ENCODE results near the gene KRT15.

DNA sequence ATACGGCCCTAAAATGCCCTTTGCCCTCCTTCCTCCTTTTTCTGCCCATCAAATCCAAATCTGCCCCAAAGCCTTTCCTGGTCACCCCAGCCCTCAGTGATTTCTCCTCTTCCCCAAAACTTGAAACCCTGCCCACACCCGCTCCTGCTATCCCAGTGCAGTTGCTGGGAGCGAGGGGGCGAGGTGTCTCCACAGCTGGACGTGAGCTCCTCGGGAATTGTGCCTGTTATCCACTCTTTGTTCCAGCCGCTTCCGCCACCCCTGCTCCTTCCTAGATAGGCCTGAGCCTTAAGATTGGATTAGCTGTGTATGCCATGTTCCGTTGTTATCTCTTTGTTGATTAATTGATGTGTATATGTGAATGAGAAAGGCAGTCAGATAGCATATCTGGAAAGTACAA is 35.2 kb downstream of the KRT15 start:
- TF ChIP-seq, protein P1, sequence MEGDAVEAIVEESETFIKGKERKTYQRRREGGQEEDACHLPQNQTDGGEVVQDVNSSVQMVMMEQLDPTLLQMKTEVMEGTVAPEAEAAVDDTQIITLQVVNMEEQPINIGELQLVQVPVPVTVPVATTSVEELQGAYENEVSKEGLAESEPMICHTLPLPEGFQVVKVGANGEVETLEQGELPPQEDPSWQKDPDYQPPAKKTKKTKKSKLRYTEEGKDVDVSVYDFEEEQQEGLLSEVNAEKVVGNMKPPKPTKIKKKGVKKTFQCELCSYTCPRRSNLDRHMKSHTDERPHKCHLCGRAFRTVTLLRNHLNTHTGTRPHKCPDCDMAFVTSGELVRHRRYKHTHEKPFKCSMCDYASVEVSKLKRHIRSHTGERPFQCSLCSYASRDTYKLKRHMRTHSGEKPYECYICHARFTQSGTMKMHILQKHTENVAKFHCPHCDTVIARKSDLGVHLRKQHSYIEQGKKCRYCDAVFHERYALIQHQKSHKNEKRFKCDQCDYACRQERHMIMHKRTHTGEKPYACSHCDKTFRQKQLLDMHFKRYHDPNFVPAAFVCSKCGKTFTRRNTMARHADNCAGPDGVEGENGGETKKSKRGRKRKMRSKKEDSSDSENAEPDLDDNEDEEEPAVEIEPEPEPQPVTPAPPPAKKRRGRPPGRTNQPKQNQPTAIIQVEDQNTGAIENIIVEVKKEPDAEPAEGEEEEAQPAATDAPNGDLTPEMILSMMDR (IDR thresholded peaks at IDR 0.05): no peak
- no peak for TF ChIP-seq EZH2 (IDR thresholded peaks at IDR 0.05; ENCODE audit: borderline replicate concordance, insufficient read depth, low read depth, low read length, poor library complexity, severe bottlenecking)

Data from B cell (primary cell).